ENCODE data around the gene CACNA2D3. TPM values are rescaled to one million over a fixed set of nuclear protein-coding genes. Genes with fewer than 3 reads are reported as not detected.

The CACNA2D3 gene
- total and polyA plus RNA-seq, 7 experiments from 2014 or later: 0.27 to 4.1 TPM; not detected in 5

DNA sequence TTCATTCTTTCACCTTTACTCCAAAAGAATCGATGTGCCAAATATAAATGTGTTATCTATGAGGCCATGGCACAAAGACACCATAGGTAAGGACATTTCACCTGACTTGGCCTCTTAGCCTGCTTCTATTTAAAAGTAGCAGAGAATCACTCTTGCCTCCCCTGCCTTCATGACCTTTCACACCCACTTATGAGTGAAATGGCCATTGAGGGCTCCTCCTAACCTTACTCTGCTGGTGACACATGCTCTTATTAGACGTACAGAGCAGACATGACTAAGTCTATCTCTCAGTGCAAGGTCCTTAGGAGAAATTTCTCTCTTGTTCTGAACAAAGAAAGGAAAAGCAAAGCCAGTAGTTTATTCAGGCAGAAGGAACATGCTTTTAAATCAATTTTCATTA, 654.8 kb downstream of the CACNA2D3 start:
- Histone ChIP-seq H3K27me3 (ENCODE audit: control insufficient read depth in 2 of 2, insufficient read depth in 2 of 2, low read length in 2 of 2) (no peaks in the 10 kb centered on the region), H3K4me1 (ENCODE audit: control insufficient read depth in 2 of 2, insufficient read depth in 2 of 2, low read length in 2 of 2) (no peaks in the 10 kb centered on the region), H3K9me3 (ENCODE audit: control insufficient read depth in 2 of 3, low read length in 3 of 3) (no peaks in the 10 kb centered on the region), H3K36me3 (ENCODE audit: control insufficient read depth in 2 of 3, insufficient read depth in 3 of 3, low read length in 3 of 3) (no peaks in the 10 kb centered on the region), H3K27ac (ENCODE audit: low read depth, low read length) (no peak overlapping the region), H3K4me3 (ENCODE audit: low read length) (no peak overlapping the region)
- ChIA-PET CTCF (no interaction called here), POLR2A (no interaction called here)
- no peak overlapping the region for H3K27ac Mint-ChIP-seq
- no peak overlapping the region for H3K4me3 Mint-ChIP-seq
- ATAC-seq: no peak
- H3K27me3 Mint-ChIP-seq: peaks cover 0 to 27% (median 16%) of the 10 kb centered on the region in 5 donors
- H3K9me3 Mint-ChIP-seq: peaks cover 0 to 9% (median 3%) of the 10 kb centered on the region in 11 donors
- intact Hi-C loops (cut with micrococcal nuclease): no loop called here
- H3K36me3 Mint-ChIP-seq: no peaks in the 10 kb centered on the region
- no peak for DNase-seq
- H3K4me1 Mint-ChIP-seq: peaks cover 0 to 2% (median 0%) of the 10 kb centered on the region in 7 donors

DNA sequence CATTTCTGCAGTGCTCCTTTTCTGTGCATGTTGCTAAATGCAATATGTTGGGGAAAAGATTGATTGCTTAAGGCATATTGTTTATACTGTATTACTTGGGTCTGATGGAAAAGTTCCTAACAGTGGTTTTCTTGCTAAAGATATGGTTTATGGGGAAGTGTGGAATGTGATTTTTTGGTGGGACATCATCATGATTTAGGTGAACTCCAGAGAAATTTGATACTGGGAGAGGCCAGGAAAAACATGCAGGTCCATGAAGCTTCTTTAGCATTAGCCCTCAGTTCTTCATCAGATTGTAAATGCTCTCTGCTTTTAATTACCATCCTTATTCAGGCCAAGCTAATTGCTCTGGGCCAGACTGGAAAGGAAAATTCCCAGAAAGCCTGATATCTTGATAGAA, 658.0 kb downstream of the CACNA2D3 start:
- Histone ChIP-seq H3K9me3 (ENCODE audit: control insufficient read depth in 2 of 3, low read length in 3 of 3) (no peaks in the 10 kb centered on the region), H3K4me3 (ENCODE audit: low read length) (no peak overlapping the region), H3K27me3 (ENCODE audit: control insufficient read depth in 2 of 2, insufficient read depth in 2 of 2, low read length in 2 of 2) (no peaks in the 10 kb centered on the region), H3K4me1 (ENCODE audit: control insufficient read depth in 2 of 2, insufficient read depth in 2 of 2, low read length in 2 of 2) (no peaks in the 10 kb centered on the region), H3K27ac (ENCODE audit: low read depth, low read length) (no peak overlapping the region), H3K36me3 (ENCODE audit: control insufficient read depth in 2 of 3, insufficient read depth in 3 of 3, low read length in 3 of 3) (no peaks in the 10 kb centered on the region)
- ChIA-PET POLR2A (no interaction called here), CTCF (interaction anchor here (0.6 kb wide), 1 partner anchor 422 kb away, joined by 3 read pairs; no protein-coding TSS in a partner anchor)
- intact Hi-C loops (cut with micrococcal nuclease): no loop called here
- no peaks in the 10 kb centered on the region for H3K36me3 Mint-ChIP-seq
- peaks cover 0 to 9% (median 0%) of the 10 kb centered on the region in 11 donors for H3K9me3 Mint-ChIP-seq
- H3K27me3 Mint-ChIP-seq: peaks cover 0 to 27% (median 16%) of the 10 kb centered on the region in 5 donors
- no peak overlapping the region for H3K4me3 Mint-ChIP-seq
- ATAC-seq: no peak
- no peak overlapping the region for H3K27ac Mint-ChIP-seq
- no peak for DNase-seq
- no peaks in the 10 kb centered on the region for H3K4me1 Mint-ChIP-seq

DNA sequence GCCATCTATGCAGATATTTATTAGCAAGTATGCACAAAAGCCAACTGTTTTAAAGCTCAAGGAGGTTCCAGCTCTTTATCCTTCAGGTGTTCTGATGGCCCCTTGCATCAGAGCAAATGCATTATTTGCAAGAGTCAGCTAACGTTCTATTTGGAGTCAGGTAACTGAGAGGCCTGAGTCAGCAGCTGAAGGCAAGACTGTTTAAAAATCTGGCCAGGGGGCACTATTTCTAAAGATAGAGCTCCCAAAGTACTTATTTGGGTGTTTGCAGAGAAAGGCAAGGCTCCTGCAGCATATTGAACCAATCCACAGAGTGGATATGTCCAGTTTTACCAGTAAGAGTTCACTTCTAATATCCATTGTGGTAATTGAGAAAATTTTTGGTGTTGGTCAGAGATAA, 659.4 kb downstream of the CACNA2D3 start:
- Mint-ChIP-seq H3K36me3 (no peaks in the 10 kb centered on the region), H3K4me3 (no peak overlapping the region), H3K9me3 (peaks cover 0 to 12% (median 0%) of the 10 kb centered on the region in 11 donors), H3K27me3 (peaks cover 0 to 24% (median 16%) of the 10 kb centered on the region in 5 donors), H3K27ac (no peak overlapping the region), H3K4me1 (no peaks in the 10 kb centered on the region)
- H3K4me3 ChIP-seq (ENCODE audit: low read length): no peak overlapping the region
- DNase-seq: no peak
- H3K36me3 ChIP-seq (ENCODE audit: control insufficient read depth in 2 of 3, insufficient read depth in 3 of 3, low read length in 3 of 3): no peaks in the 10 kb centered on the region
- no peaks in the 10 kb centered on the region for H3K27me3 ChIP-seq (ENCODE audit: control insufficient read depth in 2 of 2, insufficient read depth in 2 of 2, low read length in 2 of 2)
- intact Hi-C loops (cut with micrococcal nuclease): no loop called here
- no peaks in the 10 kb centered on the region for H3K9me3 ChIP-seq (ENCODE audit: control insufficient read depth in 2 of 3, low read length in 3 of 3)
- ATAC-seq: no peak
- H3K27ac ChIP-seq (ENCODE audit: low read depth, low read length): no peak overlapping the region
- no peaks in the 10 kb centered on the region for H3K4me1 ChIP-seq (ENCODE audit: control insufficient read depth in 2 of 2, insufficient read depth in 2 of 2, low read length in 2 of 2)
- ChIA-PET CTCF (no interaction called here), POLR2A (no interaction called here)

DNA sequence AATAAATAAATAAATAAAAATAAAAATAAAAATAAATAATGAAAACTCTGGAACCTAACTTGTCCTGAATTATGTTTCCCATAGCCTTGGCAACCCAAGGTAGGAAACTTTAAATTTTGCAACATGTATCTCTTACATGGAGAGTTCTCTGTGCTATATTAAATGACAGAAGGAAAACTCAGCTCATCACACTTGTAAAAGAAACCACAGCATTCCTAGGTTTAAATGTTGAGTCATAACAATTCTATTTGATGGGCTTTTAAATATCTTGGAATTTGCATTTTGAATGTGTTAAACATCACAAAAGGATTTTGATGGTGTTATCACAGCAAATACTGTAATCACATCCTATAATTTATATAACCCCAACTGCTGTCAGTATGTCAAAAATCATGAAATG, 661.3 kb downstream of the CACNA2D3 start:
- Histone ChIP-seq H3K27ac (ENCODE audit: low read depth, low read length) (no peak overlapping the region), H3K4me3 (ENCODE audit: low read length) (no peak overlapping the region), H3K4me1 (ENCODE audit: control insufficient read depth in 2 of 2, insufficient read depth in 2 of 2, low read length in 2 of 2) (no peaks in the 10 kb centered on the region), H3K36me3 (ENCODE audit: control insufficient read depth in 2 of 3, insufficient read depth in 3 of 3, low read length in 3 of 3) (no peaks in the 10 kb centered on the region), H3K9me3 (ENCODE audit: control insufficient read depth in 2 of 3, low read length in 3 of 3) (no peaks in the 10 kb centered on the region), H3K27me3 (ENCODE audit: control insufficient read depth in 2 of 2, insufficient read depth in 2 of 2, low read length in 2 of 2) (no peaks in the 10 kb centered on the region)
- Mint-ChIP-seq H3K4me1 (no peaks in the 10 kb centered on the region), H3K9me3 (peaks cover 0 to 18% (median 4%) of the 10 kb centered on the region in 11 donors), H3K27ac (no peak overlapping the region), H3K4me3 (no peak overlapping the region), H3K36me3 (no peaks in the 10 kb centered on the region), H3K27me3 (peaks cover 0 to 13% (median 11%) of the 10 kb centered on the region in 5 donors)
- intact Hi-C loops (cut with micrococcal nuclease): no loop called here
- ATAC-seq (no peak), DNase-seq (no peak)
- CTCF ChIA-PET: no interaction called here
- POLR2A ChIA-PET: no interaction called here

DNA sequence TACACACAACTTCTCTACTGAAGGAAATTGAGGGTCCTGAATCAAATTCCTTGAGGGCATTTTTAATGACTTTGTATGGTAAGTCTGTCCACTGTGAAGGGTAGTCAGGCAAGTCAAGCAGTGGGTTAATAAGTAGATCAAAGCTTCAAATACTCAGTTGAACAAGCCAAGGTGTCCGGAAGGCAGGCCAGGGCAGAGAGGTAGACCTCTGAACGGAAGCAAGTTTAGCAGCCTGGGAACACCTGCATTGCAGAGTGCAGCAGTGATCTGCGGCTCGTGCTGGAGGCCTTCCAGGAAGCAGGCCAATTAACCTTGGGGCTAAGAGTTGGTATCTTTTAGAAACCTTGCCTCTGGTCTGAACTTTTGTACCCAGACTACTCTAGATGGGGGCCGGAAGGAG, 661.7 kb downstream of the CACNA2D3 start:
- Mint-ChIP-seq H3K4me3 (no peak overlapping the region), H3K27ac (no peak overlapping the region), H3K9me3 (peaks cover 0 to 18% (median 4%) of the 10 kb centered on the region in 11 donors), H3K4me1 (no peaks in the 10 kb centered on the region), H3K27me3 (peaks cover 0 to 13% (median 10%) of the 10 kb centered on the region in 5 donors), H3K36me3 (no peaks in the 10 kb centered on the region)
- intact Hi-C loops (cut with micrococcal nuclease): no loop called here
- POLR2A ChIA-PET: no interaction called here
- ATAC-seq (no peak), DNase-seq (no peak)
- no peaks in the 10 kb centered on the region for H3K9me3 ChIP-seq (ENCODE audit: control insufficient read depth in 2 of 3, low read length in 3 of 3)
- no peaks in the 10 kb centered on the region for H3K36me3 ChIP-seq (ENCODE audit: control insufficient read depth in 2 of 3, insufficient read depth in 3 of 3, low read length in 3 of 3)
- CTCF ChIA-PET: no interaction called here
- no peak overlapping the region for H3K27ac ChIP-seq (ENCODE audit: low read depth, low read length)
- H3K4me3 ChIP-seq (ENCODE audit: low read length): no peak overlapping the region
- H3K27me3 ChIP-seq (ENCODE audit: control insufficient read depth in 2 of 2, insufficient read depth in 2 of 2, low read length in 2 of 2): no peaks in the 10 kb centered on the region
- no peaks in the 10 kb centered on the region for H3K4me1 ChIP-seq (ENCODE audit: control insufficient read depth in 2 of 2, insufficient read depth in 2 of 2, low read length in 2 of 2)

DNA sequence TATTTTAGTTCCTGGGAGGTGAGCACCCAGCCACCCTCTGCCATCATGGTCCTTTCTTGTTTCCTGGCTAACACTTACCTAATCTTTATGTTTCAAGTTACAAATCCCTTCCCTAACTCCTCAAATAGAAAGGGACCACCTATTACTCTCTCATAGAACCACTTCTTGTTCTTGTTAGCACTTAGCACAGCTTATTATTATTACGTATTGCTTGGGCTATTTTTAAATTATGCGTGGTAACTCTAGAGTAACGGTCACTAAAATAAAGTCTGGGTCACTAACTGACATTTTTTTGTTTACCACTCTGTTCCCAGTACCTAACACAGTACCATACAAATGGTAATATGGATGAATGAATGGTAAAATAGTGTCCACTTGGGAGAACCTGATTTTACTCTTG, 663.6 kb downstream of the CACNA2D3 start:
- no peak for ATAC-seq
- CTCF ChIA-PET: no interaction called here

DNA sequence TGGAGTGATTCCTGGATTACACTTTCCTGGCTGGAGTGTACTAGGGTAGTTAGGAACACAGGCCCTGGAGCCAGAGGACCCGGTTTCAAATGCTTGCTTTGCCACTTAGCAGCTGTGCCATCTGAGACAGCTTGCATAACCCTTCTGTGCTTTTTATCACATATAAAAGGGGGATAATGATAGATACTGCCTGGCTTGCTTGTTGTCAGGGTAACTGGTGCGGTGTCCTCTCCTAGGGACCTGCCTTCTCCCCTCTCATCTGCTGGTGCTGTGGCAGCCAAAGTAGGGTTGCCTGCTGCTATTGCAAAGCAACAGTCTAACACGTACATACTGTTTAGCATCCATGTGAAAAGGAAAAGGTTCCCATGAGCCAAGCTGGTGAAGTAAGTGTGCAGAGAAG, 667.7 kb downstream of the CACNA2D3 start:
- H3K4me3 Mint-ChIP-seq: no peak overlapping the region
- ATAC-seq: no peak
- H3K4me1 Mint-ChIP-seq: no peaks in the 10 kb centered on the region
- ChIA-PET CTCF (no interaction called here), POLR2A (no interaction called here)
- no peak overlapping the region for H3K27ac Mint-ChIP-seq
- no peak for DNase-seq
- Histone ChIP-seq H3K36me3 (ENCODE audit: control insufficient read depth in 2 of 3, insufficient read depth in 3 of 3, low read length in 3 of 3) (no peaks in the 10 kb centered on the region), H3K9me3 (ENCODE audit: control insufficient read depth in 2 of 3, low read length in 3 of 3) (peaks cover 0 to 4% (median 0%) of the 10 kb centered on the region in 3 experiments), H3K27me3 (ENCODE audit: control insufficient read depth in 2 of 2, insufficient read depth in 2 of 2, low read length in 2 of 2) (no peaks in the 10 kb centered on the region), H3K4me1 (ENCODE audit: control insufficient read depth in 2 of 2, insufficient read depth in 2 of 2, low read length in 2 of 2) (no peaks in the 10 kb centered on the region), H3K4me3 (ENCODE audit: low read length) (no peak overlapping the region), H3K27ac (ENCODE audit: low read depth, low read length) (no peak overlapping the region)
- intact Hi-C loops (cut with micrococcal nuclease): no loop called here
- H3K36me3 Mint-ChIP-seq: no peaks in the 10 kb centered on the region
- peaks cover 0 to 6% (median 4%) of the 10 kb centered on the region in 5 donors for H3K27me3 Mint-ChIP-seq
- peaks cover 0 to 11% (median 4%) of the 10 kb centered on the region in 11 donors for H3K9me3 Mint-ChIP-seq

More for the DNA sequence above, 663.6 kb downstream of the CACNA2D3 start:
- Mint-ChIP-seq H3K4me1 (no peaks in the 10 kb centered on the region), H3K27me3 (peaks cover 0 to 6% (median 5%) of the 10 kb centered on the region in 5 donors), H3K4me3 (no peak overlapping the region), H3K27ac (no peak overlapping the region), H3K9me3 (peaks cover 0 to 18% (median 4%) of the 10 kb centered on the region in 11 donors), H3K36me3 (no peaks in the 10 kb centered on the region)
- H3K36me3 ChIP-seq (ENCODE audit: control insufficient read depth in 2 of 3, insufficient read depth in 3 of 3, low read length in 3 of 3): no peaks in the 10 kb centered on the region
- H3K4me3 ChIP-seq (ENCODE audit: low read length): no peak overlapping the region
- no peaks in the 10 kb centered on the region for H3K27me3 ChIP-seq (ENCODE audit: control insufficient read depth in 2 of 2, insufficient read depth in 2 of 2, low read length in 2 of 2)
- POLR2A ChIA-PET: no interaction called here
- H3K4me1 ChIP-seq (ENCODE audit: control insufficient read depth in 2 of 2, insufficient read depth in 2 of 2, low read length in 2 of 2): no peaks in the 10 kb centered on the region
- no peak for DNase-seq
- no peak overlapping the region for H3K27ac ChIP-seq (ENCODE audit: low read depth, low read length)
- peaks cover 0 to 4% (median 0%) of the 10 kb centered on the region in 3 experiments for H3K9me3 ChIP-seq (ENCODE audit: control insufficient read depth in 2 of 3, low read length in 3 of 3)
- intact Hi-C loops (cut with micrococcal nuclease): no loop called here
